GM12878 (cell line): ENCODE data around the gene ZNF93. TPM values are rescaled to one million over a fixed set of nuclear protein-coding genes. Genes with fewer than 3 reads are reported as not detected.
A peak's percentile ranks its signal among the peaks of the same experiment; 100 is the strongest.

Experiments used
- BCL11A ChIP-seq: IDR thresholded peaks from 2 replicates; pipeline ENCODE4 v1.6.1; 2011; ENCODE audit warnings: low read depth, low read length
- CREB1 ChIP-seq: IDR thresholded peaks from 2 replicates; pipeline ENCODE4 v1.6.1; 2012; ENCODE audit warnings: low read depth, mild to moderate bottlenecking, inconsistent platforms
- IKZF1 ChIP-seq: fragments of 450-650 bp; conservative IDR thresholded peaks from 2 replicates; pipeline ENCODE4 v1.6.1; 2017; ENCODE audit warnings: antibody characterized with exemption, mild to moderate bottlenecking
- IKZF2 ChIP-seq, 2 experiments: fragments of 450-650 bp; IDR thresholded peaks; 2 replicates each; pipeline ENCODE4 v1.6.1; 2017; ENCODE audit warnings: mild to moderate bottlenecking in 2 of 2, moderate library complexity in 2 of 2
- LARP7 ChIP-seq: fragments of 450-650 bp; IDR thresholded peaks from 2 replicates; pipeline ENCODE4 v1.6.1; 2017; ENCODE audit warnings: mild to moderate bottlenecking
- MAX ChIP-seq: IDR thresholded peaks from 2 replicates; pipeline ENCODE4 v1.6.1; 2012; ENCODE audit warnings: low read depth, low read length, improper control_type of control experiment
- NFYA ChIP-seq: IDR thresholded peaks from 2 replicates; pipeline ENCODE4 v1.6.1; 2011; ENCODE audit warnings: low read depth, mild to moderate bottlenecking, low read length, improper control_type of control experiment, borderline replicate concordance
- POLR2A ChIP-seq: IDR thresholded peaks from 2 replicates; pipeline ENCODE4 v1.6.1; 2011; ENCODE audit warnings: low read depth, mild to moderate bottlenecking, low read length
- POLR2AphosphoS2 ChIP-seq: IDR thresholded peaks from 2 replicates; pipeline ENCODE4 v1.6.1; 2011; ENCODE audit warnings: low read depth, mild to moderate bottlenecking, low read length, improper control_type of control experiment, moderate library complexity
- POLR2AphosphoS5 ChIP-seq: IDR thresholded peaks from 2 replicates; pipeline ENCODE4 v1.6.1; 2011; ENCODE audit warnings: mild to moderate bottlenecking, low read length, inconsistent platforms
- RELA ChIP-seq: fragments of 450-650 bp; IDR thresholded peaks from 2 replicates; pipeline ENCODE4 v1.8.0; 2014; ENCODE audit warnings: borderline replicate concordance; ENCODE audit not compliant: partially characterized antibody
- RUNX3 ChIP-seq: IDR thresholded peaks from 2 replicates; pipeline ENCODE4 v1.6.1; 2012; ENCODE audit warnings: low read length, inconsistent platforms
- SMAD5 ChIP-seq: IDR thresholded peaks from 2 replicates; pipeline ENCODE4 v1.6.1; 2016; ENCODE audit warnings: antibody characterized with exemption, low read depth
- SP1 ChIP-seq: IDR thresholded peaks from one replicate; pipeline ENCODE4 v1.6.1; 2011; ENCODE audit warnings: low read depth, low read length
- SPI1 ChIP-seq: IDR thresholded peaks from 2 replicates; pipeline ENCODE4 v1.6.1; 2011; ENCODE audit warnings: low read depth, mild to moderate bottlenecking, low read length, moderate library complexity, borderline replicate concordance; ENCODE audit not compliant: insufficient read depth
- SUPT20H ChIP-seq: IDR thresholded peaks from 2 replicates; pipeline ENCODE4 v1.6.1; 2011; ENCODE audit warnings: low read depth, mild to moderate bottlenecking, low read length, moderate library complexity, borderline replicate concordance; ENCODE audit not compliant: control insufficient read depth
- TAF1 ChIP-seq: IDR thresholded peaks from 2 replicates; pipeline ENCODE4 v1.6.1; 2011; ENCODE audit warnings: mild to moderate bottlenecking, low read depth, low read length, borderline replicate concordance
- YBX1 ChIP-seq: fragments of 450-650 bp; IDR thresholded peaks from 2 replicates; pipeline ENCODE4 v1.6.1; 2016; ENCODE audit warnings: antibody characterized with exemption
- polyA plus RNA-seq, 11 experiments: library from polyadenylated mRNA; depleted of rRNA in 4 of 11; unstranded in 6 of 11; stranded (reverse) in 5 of 11; fragments of >200 nt; fragmentation: Nextera tagmentation in 4 of 11; fragmentation: Illumina TruSeq in 1 of 11; extraction: Ambion mirVana in 4 of 11; extraction: Trizol in 1 of 11; gene quantifications; 1 replicate in 1 of 11; 2 replicates in 10 of 11; pipeline versions ENCODE4 v1.2.1 to v1.2.3, GENCODE V29; 2011 to 2016; ENCODE audit warnings: inconsistent platforms in 2 of 11, missing spikeins in 2 of 11, low read depth in 1 of 11
- total RNA-seq, 4 experiments: library from RNA; depleted of rRNA in 3 of 4; stranded (reverse); fragments of >200 nt in 3 of 4; fragmentation: Illumina TruSeq in 1 of 4; extraction: Trizol in 1 of 4; gene quantifications; 2 replicates each; pipeline versions ENCODE4 v1.2.1 to v1.2.3, GENCODE V29; 2013 to 2021
- TF ChIP-seq, protein P1 (sequence below): fragments of 450-650 bp; formaldehyde crosslinking; IDR thresholded peaks from 2 replicates; pipeline ENCODE4 v1.4.0; 2020; ENCODE audit warnings: mild to moderate bottlenecking, moderate library complexity
- TF ChIP-seq, protein P2 (sequence below): fragments of 450-650 bp; IDR thresholded peaks from 2 replicates; pipeline ENCODE4 v1.6.1; 2014; ENCODE audit warnings: mild to moderate bottlenecking
- TF ChIP-seq, protein P3 (sequence below): fragments of 450-650 bp; IDR thresholded peaks from 2 replicates; pipeline ENCODE4 v1.6.1; 2016; ENCODE audit warnings: mild to moderate bottlenecking
- TF ChIP-seq, protein P4 (sequence below): IDR thresholded peaks from 2 replicates; pipeline ENCODE4 v1.6.1; 2011; ENCODE audit warnings: low read depth, mild to moderate bottlenecking, low read length, moderate library complexity, borderline replicate concordance; ENCODE audit errors: extremely low read depth
- TF ChIP-seq, protein P5 (sequence below): IDR thresholded peaks from 2 replicates; pipeline ENCODE4 v1.6.1; 2011; ENCODE audit warnings: borderline replicate concordance, low read depth, mild to moderate bottlenecking, moderate library complexity, mixed read lengths, low read length; ENCODE audit not compliant: insufficient read depth; ENCODE audit errors: extremely low read length

ZNF93 gene
- total and polyA plus RNA-seq, 10 of the 15 experiments (the other 5 are each of a cell fraction or from before 2014, with no cell fraction given) = 0.70 to 7.9 (median 1.9) TPM

DNA sequence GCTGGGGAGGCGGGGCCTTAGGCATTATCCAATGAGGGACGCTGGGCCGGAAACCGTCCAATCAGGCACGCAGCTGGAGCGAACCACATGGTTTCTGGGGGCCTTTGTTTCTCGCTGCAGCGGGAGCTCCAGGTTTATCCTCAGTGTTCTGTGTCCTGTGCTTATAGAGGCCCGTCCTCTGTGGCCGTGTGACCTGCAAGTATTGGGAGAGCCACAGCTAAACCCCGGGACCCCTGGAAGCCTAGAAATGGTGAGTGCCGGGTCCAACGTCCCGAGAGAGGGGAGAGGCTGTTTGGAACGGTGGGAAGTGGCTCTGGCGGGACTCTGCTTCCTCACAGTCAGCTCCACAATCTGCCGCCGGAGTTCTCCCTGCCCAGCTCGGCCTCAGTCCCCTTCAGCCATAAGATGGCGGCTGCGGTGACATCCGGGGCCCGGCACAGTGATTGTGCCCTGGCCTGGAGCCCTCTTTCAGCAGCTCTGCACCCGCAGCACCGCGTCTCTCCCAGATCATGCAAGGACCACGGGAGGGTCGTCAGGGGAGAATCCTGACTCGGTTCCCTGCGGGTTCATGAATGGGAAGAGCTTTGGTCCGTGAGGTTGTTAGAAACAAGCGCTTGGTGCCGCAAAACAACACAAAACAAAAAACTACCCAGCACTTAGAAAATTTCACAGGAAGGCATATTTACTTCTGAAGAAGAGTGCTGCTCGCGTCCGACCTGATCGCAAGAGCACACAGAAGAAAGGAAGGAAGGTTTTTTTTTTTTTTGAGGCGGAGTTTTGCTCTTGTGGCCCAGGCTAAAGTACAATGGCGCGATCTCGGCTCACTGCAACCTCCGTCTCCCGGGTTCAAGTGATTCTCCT is 34.8 kb upstream of the ZNF93 start, which contains the start of gene ZNF253 (continued):
- TF ChIP-seq, protein P1, sequence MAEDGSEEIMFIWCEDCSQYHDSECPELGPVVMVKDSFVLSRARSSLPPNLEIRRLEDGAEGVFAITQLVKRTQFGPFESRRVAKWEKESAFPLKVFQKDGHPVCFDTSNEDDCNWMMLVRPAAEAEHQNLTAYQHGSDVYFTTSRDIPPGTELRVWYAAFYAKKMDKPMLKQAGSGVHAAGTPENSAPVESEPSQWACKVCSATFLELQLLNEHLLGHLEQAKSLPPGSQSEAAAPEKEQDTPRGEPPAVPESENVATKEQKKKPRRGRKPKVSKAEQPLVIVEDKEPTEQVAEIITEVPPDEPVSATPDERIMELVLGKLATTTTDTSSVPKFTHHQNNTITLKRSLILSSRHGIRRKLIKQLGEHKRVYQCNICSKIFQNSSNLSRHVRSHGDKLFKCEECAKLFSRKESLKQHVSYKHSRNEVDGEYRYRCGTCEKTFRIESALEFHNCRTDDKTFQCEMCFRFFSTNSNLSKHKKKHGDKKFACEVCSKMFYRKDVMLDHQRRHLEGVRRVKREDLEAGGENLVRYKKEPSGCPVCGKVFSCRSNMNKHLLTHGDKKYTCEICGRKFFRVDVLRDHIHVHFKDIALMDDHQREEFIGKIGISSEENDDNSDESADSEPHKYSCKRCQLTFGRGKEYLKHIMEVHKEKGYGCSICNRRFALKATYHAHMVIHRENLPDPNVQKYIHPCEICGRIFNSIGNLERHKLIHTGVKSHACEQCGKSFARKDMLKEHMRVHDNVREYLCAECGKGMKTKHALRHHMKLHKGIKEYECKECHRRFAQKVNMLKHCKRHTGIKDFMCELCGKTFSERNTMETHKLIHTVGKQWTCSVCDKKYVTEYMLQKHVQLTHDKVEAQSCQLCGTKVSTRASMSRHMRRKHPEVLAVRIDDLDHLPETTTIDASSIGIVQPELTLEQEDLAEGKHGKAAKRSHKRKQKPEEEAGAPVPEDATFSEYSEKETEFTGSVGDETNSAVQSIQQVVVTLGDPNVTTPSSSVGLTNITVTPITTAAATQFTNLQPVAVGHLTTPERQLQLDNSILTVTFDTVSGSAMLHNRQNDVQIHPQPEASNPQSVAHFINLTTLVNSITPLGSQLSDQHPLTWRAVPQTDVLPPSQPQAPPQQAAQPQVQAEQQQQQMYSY (CRISPR knock-in tag) = no peak
- TF ChIP-seq POLR2A = peak; percentile 91
- peak; percentile 65; the same call in 1 of the 2 replicates for TF ChIP-seq POLR2AphosphoS2
- peak; percentile 53; the same call in 1 of the 2 replicates for TF ChIP-seq CREB1
- peak; percentile 93 for TF ChIP-seq SP1
- peak; percentile 25; the same call in 1 of the 2 replicates for TF ChIP-seq RUNX3
- peak; percentile 51; the same call in 1 of the 2 replicates for TF ChIP-seq MAX
- TF ChIP-seq, protein P2, sequence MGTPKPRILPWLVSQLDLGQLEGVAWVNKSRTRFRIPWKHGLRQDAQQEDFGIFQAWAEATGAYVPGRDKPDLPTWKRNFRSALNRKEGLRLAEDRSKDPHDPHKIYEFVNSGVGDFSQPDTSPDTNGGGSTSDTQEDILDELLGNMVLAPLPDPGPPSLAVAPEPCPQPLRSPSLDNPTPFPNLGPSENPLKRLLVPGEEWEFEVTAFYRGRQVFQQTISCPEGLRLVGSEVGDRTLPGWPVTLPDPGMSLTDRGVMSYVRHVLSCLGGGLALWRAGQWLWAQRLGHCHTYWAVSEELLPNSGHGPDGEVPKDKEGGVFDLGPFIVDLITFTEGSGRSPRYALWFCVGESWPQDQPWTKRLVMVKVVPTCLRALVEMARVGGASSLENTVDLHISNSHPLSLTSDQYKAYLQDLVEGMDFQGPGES = peak; percentile 66; the same call in 1 of the 2 replicates
- peak; percentile 75; the same call in 1 of the 2 replicates for TF ChIP-seq SMAD5
- TF ChIP-seq IKZF2 (IDR thresholded peaks at IDR 0.05) = peak; percentile 21 to 45; a peak in 2 of 4 replicates
- TF ChIP-seq SUPT20H = no peak
- TF ChIP-seq, protein P3, sequence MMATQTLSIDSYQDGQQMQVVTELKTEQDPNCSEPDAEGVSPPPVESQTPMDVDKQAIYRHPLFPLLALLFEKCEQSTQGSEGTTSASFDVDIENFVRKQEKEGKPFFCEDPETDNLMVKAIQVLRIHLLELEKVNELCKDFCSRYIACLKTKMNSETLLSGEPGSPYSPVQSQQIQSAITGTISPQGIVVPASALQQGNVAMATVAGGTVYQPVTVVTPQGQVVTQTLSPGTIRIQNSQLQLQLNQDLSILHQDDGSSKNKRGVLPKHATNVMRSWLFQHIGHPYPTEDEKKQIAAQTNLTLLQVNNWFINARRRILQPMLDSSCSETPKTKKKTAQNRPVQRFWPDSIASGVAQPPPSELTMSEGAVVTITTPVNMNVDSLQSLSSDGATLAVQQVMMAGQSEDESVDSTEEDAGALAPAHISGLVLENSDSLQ = no peak
- no peak for TF ChIP-seq YBX1
- TF ChIP-seq, protein P4, sequence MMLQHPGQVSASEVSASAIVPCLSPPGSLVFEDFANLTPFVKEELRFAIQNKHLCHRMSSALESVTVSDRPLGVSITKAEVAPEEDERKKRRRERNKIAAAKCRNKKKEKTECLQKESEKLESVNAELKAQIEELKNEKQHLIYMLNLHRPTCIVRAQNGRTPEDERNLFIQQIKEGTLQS = no peak
- peak; percentile 53 for TF ChIP-seq NFYA
- peak; percentile 71 for TF ChIP-seq IKZF1
- no peak for TF ChIP-seq BCL11A
- TF ChIP-seq TAF1 = peak; percentile 89
- peak; percentile 93 for TF ChIP-seq POLR2AphosphoS5
- TF ChIP-seq, protein P5, sequence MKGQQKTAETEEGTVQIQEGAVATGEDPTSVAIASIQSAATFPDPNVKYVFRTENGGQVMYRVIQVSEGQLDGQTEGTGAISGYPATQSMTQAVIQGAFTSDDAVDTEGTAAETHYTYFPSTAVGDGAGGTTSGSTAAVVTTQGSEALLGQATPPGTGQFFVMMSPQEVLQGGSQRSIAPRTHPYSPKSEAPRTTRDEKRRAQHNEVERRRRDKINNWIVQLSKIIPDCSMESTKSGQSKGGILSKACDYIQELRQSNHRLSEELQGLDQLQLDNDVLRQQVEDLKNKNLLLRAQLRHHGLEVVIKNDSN = peak; percentile 35
- peak; percentile 66 for TF ChIP-seq LARP7
- 0 out of 2 replicates have a peak, but pooled peaks have one; percentile 7 for TF ChIP-seq SPI1
- peak; percentile 22 for TF ChIP-seq RELA
